NB4 (cell line): ENCODE data around the gene RBM19.

Experiments
- MAX ChIP-seq: IDR thresholded peaks from 2 replicates; pipeline ENCODE4 v1.6.1; 2011; ENCODE audit warnings: low read depth, low read length
- POLR2A ChIP-seq: IDR thresholded peaks from 2 replicates; pipeline ENCODE4 v1.6.1; 2011; ENCODE audit warnings: mild to moderate bottlenecking; ENCODE audit not compliant: insufficient read length; ENCODE audit errors: extremely low read depth
- TF ChIP-seq, protein P1 (sequence below): IDR thresholded peaks from one replicate; pipeline ENCODE4 v1.5.1; 2012; ENCODE audit warnings: low read depth, low read length

DNA sequence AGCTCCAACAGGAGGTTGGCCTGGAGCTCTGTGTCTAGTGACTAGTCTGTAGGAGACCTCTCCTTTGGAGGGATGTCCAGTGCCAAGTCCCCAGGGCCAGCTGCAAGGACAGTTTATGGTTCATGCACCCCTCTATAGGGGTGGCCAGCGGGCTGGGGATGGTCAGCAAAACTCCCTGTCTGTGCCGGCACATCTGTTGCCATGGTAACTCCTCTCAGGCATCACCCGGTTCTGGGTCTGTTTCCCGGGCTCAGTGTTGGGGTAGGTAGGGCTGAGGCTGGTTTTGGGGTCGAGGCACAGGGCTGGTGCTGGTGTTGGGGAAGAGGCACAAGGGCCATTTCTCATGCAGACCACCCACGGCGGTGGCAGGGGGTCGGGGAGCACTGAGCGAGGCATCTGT lies 196.8 kb downstream of the RBM19 start:
- TF ChIP-seq POLR2A (no peak), MAX (no peak)
- TF ChIP-seq, protein P1, sequence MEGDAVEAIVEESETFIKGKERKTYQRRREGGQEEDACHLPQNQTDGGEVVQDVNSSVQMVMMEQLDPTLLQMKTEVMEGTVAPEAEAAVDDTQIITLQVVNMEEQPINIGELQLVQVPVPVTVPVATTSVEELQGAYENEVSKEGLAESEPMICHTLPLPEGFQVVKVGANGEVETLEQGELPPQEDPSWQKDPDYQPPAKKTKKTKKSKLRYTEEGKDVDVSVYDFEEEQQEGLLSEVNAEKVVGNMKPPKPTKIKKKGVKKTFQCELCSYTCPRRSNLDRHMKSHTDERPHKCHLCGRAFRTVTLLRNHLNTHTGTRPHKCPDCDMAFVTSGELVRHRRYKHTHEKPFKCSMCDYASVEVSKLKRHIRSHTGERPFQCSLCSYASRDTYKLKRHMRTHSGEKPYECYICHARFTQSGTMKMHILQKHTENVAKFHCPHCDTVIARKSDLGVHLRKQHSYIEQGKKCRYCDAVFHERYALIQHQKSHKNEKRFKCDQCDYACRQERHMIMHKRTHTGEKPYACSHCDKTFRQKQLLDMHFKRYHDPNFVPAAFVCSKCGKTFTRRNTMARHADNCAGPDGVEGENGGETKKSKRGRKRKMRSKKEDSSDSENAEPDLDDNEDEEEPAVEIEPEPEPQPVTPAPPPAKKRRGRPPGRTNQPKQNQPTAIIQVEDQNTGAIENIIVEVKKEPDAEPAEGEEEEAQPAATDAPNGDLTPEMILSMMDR, result no peak
